HepG2 (cell line): Measurements from ENCODE around the gene ASB3. TPM values are rescaled to one million over a fixed set of nuclear protein-coding genes. Genes with fewer than 3 reads are reported as not detected.

Source experiments
- ARNTL ChIP-seq: sonication (generic); formaldehyde crosslinking; IDR thresholded peaks from 2 replicates; pipeline ENCODE4 v1.4.0; 2020; ENCODE audit warnings: mild to moderate bottlenecking, missing genetic modification reagents
- FOXK1 ChIP-seq: sonication (generic); formaldehyde crosslinking; IDR thresholded peaks from 2 replicates; pipeline ENCODE4 v1.4.0; 2020; ENCODE audit warnings: low read depth, missing genetic modification reagents, borderline replicate concordance
- GTF3A ChIP-seq: sonication (generic); formaldehyde crosslinking; conservative IDR thresholded peaks from 2 replicates; pipeline ENCODE4 v1.4.0; 2020; ENCODE audit warnings: mild to moderate bottlenecking, missing genetic modification reagents
- HNF1B ChIP-seq: sonication (generic); formaldehyde crosslinking; IDR thresholded peaks from 2 replicates; pipeline ENCODE4 v1.5.1; 2020; ENCODE audit warnings: mild to moderate bottlenecking, moderate library complexity, missing genetic modification reagents
- MAFF ChIP-seq: IDR thresholded peaks from 2 replicates; pipeline ENCODE4 v1.6.1; 2011; ENCODE audit warnings: low read depth, low read length, improper control_type of control experiment
- MNT ChIP-seq: fragments of 450-650 bp; IDR thresholded peaks from 2 replicates; pipeline ENCODE4 v1.6.1; 2016
- MZF1 ChIP-seq: sonication (generic); formaldehyde crosslinking; IDR thresholded peaks from 2 replicates; pipeline ENCODE4 v1.8.1; 2023; ENCODE audit warnings: mild to moderate bottlenecking, missing genetic modification reagents, borderline replicate concordance
- NR0B2 ChIP-seq: sonication (generic); formaldehyde crosslinking; IDR thresholded peaks from 2 replicates; pipeline ENCODE4 v1.4.0; 2020; ENCODE audit warnings: mild to moderate bottlenecking, missing genetic modification reagents
- NR2F1 ChIP-seq, 2 experiments: fragments of 450-650 bp in 1 of 2; formaldehyde crosslinking in 1 of 2; IDR thresholded peaks; 2 replicates each; pipeline versions ENCODE4 v1.5.0 to v1.6.1; 2016 to 2020; ENCODE audit warnings: mild to moderate bottlenecking in 1 of 2, missing compliant biosample characterization in 1 of 2, missing genetic modification reagents in 1 of 2, moderate library complexity in 1 of 2
- PCBP1 ChIP-seq: fragments of 200-400 bp; formaldehyde crosslinking; IDR thresholded peaks from 2 replicates; pipeline ENCODE4 v1.6.1; 2017; ENCODE audit warnings: mild to moderate bottlenecking, low read depth, low read length, borderline replicate concordance
- RNF219 ChIP-seq: sonication (generic); formaldehyde crosslinking; IDR thresholded peaks from 2 replicates; pipeline ENCODE4 v1.5.0; 2020; ENCODE audit warnings: mild to moderate bottlenecking, missing genetic modification reagents
- THYN1 ChIP-seq: sonication (generic); formaldehyde crosslinking; IDR thresholded peaks from 2 replicates; pipeline ENCODE4 v1.8.1; 2023; ENCODE audit warnings: low read depth, mild to moderate bottlenecking, moderate library complexity, missing genetic modification reagents, borderline replicate concordance
- WIZ ChIP-seq: sonication (generic); formaldehyde crosslinking; IDR thresholded peaks from 2 replicates; pipeline ENCODE4 v1.5.1; 2020; ENCODE audit warnings: mild to moderate bottlenecking, missing genetic modification reagents
- YEATS4 ChIP-seq: sonication (generic); formaldehyde crosslinking; IDR thresholded peaks from 2 replicates; pipeline ENCODE4 v1.4.0; 2020; ENCODE audit warnings: missing genetic modification reagents, borderline replicate concordance
- ZFP91 ChIP-seq: sonication (generic); formaldehyde crosslinking; IDR thresholded peaks from 2 replicates; pipeline ENCODE4 v1.9.0; 2022; ENCODE audit warnings: missing genetic modification reagents, mild to moderate bottlenecking, borderline replicate concordance
- ZNF225 ChIP-seq: sonication (generic); formaldehyde crosslinking; IDR thresholded peaks from 2 replicates; pipeline ENCODE4 v1.4.0; 2020; ENCODE audit warnings: mild to moderate bottlenecking, missing genetic modification reagents
- ZNF292 ChIP-seq: sonication (generic); formaldehyde crosslinking; IDR thresholded peaks from 2 replicates; pipeline ENCODE4 v1.8.1; 2022; ENCODE audit warnings: mild to moderate bottlenecking, low read depth, missing genetic modification reagents, borderline replicate concordance
- ZNF430 ChIP-seq: sonication (generic); formaldehyde crosslinking; IDR thresholded peaks from 2 replicates; pipeline ENCODE4 v1.9.0; 2021; ENCODE audit warnings: mild to moderate bottlenecking, missing genetic modification reagents
- ZNF501 ChIP-seq: sonication (generic); formaldehyde crosslinking; IDR thresholded peaks from 2 replicates; pipeline ENCODE4 v1.5.1; 2020; ENCODE audit warnings: mild to moderate bottlenecking, moderate library complexity, missing genetic modification reagents
- ZNF543 ChIP-seq: sonication (generic); formaldehyde crosslinking; IDR thresholded peaks from 2 replicates; pipeline ENCODE4 v1.4.0; 2020; ENCODE audit warnings: mild to moderate bottlenecking, missing genetic modification reagents
- polyA plus RNA-seq, 8 experiments: library from polyadenylated mRNA; depleted of rRNA in 3 of 8; stranded (reverse) in 7 of 8; unstranded in 1 of 8; fragments of >200 nt; fragmentation: Illumina TruSeq in 4 of 8; extraction: Trizol in 4 of 8; gene quantifications; 2 replicates each; pipeline versions ENCODE4 v1.2.1 to v1.2.3, GENCODE V29; 2011 to 2016; ENCODE audit warnings: low read depth in 4 of 8, missing spikeins in 1 of 8, mixed read lengths in 1 of 8; ENCODE audit not compliant: insufficient read depth in 1 of 8
- total RNA-seq, 5 experiments: library from RNA; depleted of rRNA; stranded (reverse); fragments of >200 nt; fragmentation: Illumina TruSeq; extraction: Trizol; gene quantifications; 2 replicates each; pipeline ENCODE4 v1.2.3, GENCODE V29; 2016; ENCODE audit warnings: low read depth in 1 of 5

The ASB3 gene
- total and polyA plus RNA-seq, 2 of the 13 experiments (the other 11 are each of a cell fraction or from before 2014, with no cell fraction given), result 40.1 to 41.8 TPM

- TF ChIP-seq ZFP91 (peak; percentile 76; the same call in 1 of the 2 replicates), MNT (0 out of 2 replicates have a peak, but pooled peaks have one; percentile 14), MZF1 (CRISPR knock-in tag) (no peak), WIZ (CRISPR knock-in tag) (peak; percentile 42; the same call in 1 of the 2 replicates), MAFF (no peak), NR0B2 (peak; percentile 59; the same call in 1 of the 2 replicates), THYN1 (CRISPR knock-in tag) (no peak), PCBP1 (no peak), YEATS4 (CRISPR knock-in tag) (no peak; the same call in 1 of the 2 replicates), NR2F1 (CRISPR knock-in tag; IDR thresholded peaks at IDR 0.05) (peak in 1 of 2 experiments; percentile 41; a peak in 1 of 4 replicates), ZNF543 (CRISPR knock-in tag) (peak; percentile 66; the same call in 1 of the 2 replicates), ARNTL (no peak), ZNF225 (CRISPR knock-in tag) (no peak), ZNF292 (CRISPR knock-in tag) (peak; percentile 79; the same call in 1 of the 2 replicates), RNF219 (CRISPR knock-in tag) (no peak), ZNF430 (CRISPR knock-in tag) (peak; percentile 92; the same call in 1 of the 2 replicates), HNF1B (CRISPR knock-in tag) (peak; percentile 83; the same call in 1 of the 2 replicates), FOXK1 (CRISPR knock-in tag) (peak; percentile 43; the same call in 1 of the 2 replicates), GTF3A (no peak), ZNF501 (CRISPR knock-in tag) (peak; percentile 95)
Observed at GRCh38 chr2:53767405-53768241, 19.1 kb downstream of the ASB3 start, which contains the start of gene CHAC2 (continued).
